ENCODE data around the gene ASPG. TPM values are rescaled to one million over a fixed set of nuclear protein-coding genes. Genes with fewer than 3 reads are reported as not detected.
"Not testable (repeated sequence)": the region's sequence is repeated elsewhere in the genome, so short reads cannot be mapped to it uniquely, and the experiment has no call there.

ASPG gene
- polyA plus RNA-seq, 1 experiment, result not detected

DNA sequence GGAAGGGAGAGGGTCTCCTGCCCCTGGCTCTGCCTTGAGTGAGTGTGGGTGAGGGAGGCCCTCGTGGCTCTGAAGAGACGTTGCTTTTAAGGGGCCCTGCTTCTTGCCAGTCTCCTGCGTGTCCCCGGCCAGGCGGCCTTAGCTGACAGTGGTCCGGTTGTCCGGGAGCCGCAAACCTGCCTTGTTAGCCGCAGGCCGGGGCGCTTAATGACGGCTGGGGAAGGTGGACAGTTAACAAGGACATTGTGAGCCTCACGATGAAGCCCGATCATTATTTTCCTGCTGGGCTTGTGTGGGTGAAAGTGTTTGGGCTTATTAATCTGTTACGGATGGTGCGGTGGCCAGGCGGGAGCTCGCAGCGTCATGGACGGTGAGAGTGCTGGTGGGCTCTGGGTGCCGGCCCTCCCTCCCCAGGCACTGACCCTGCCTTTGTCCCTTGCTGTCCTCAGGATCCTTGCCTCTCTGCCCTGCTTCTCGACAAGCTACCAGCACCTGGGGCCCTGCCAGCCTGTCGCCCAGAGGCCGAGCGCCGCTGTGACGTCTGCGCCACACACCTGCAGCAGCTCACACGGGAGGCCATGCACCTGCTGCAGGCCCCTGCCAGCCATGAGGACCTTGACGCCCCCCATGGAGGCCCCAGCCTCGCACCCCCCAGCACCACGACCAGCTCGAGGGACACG, 66.2 kb downstream of the ASPG start:
- CTCF ChIA-PET, result no interaction called here

GRCh38 chr14:104152246-104152575, 66.7 kb downstream of the ASPG start:
- H3K4me3 ChIP-seq (ENCODE audit: low read depth, low read length), result no peak overlapping the region
- no peak overlapping the region for H3K27ac ChIP-seq (ENCODE audit: low read depth, low read length)
- no peak for DNase-seq (ENCODE audit: low read depth, low spot score)
- ChIA-PET POLR2A (no interaction called here), CTCF (no interaction called here)
- no peaks in the 10 kb centered on the region for H3K27me3 ChIP-seq (ENCODE audit: control insufficient read depth, insufficient read depth, low read length)
- TF ChIP-seq CTCF (IDR thresholded peaks at IDR 0.05; ENCODE audit: low read depth, low read length), result no peak
- peaks cover 66% of the 10 kb centered on the region for H3K9me3 ChIP-seq (ENCODE audit: control insufficient read depth, insufficient read depth, low read length)

More for the DNA sequence above, 66.2 kb downstream of the ASPG start:
- peaks cover 61% of the 10 kb centered on the region for H3K9me3 ChIP-seq (ENCODE audit: control insufficient read depth, insufficient read depth, low read length)
- H3K27ac ChIP-seq (ENCODE audit: low read depth, low read length), result no peak overlapping the region
- POLR2A ChIA-PET, result no interaction called here
- no peak for TF ChIP-seq CTCF (IDR thresholded peaks at IDR 0.05; ENCODE audit: low read depth, low read length)
- H3K4me3 ChIP-seq (ENCODE audit: low read depth, low read length), result no peak overlapping the region
- H3K27me3 ChIP-seq (ENCODE audit: control insufficient read depth, insufficient read depth, low read length), result no peaks in the 10 kb centered on the region
- DNase-seq (ENCODE audit: low read depth, low spot score), result no peak

DNA sequence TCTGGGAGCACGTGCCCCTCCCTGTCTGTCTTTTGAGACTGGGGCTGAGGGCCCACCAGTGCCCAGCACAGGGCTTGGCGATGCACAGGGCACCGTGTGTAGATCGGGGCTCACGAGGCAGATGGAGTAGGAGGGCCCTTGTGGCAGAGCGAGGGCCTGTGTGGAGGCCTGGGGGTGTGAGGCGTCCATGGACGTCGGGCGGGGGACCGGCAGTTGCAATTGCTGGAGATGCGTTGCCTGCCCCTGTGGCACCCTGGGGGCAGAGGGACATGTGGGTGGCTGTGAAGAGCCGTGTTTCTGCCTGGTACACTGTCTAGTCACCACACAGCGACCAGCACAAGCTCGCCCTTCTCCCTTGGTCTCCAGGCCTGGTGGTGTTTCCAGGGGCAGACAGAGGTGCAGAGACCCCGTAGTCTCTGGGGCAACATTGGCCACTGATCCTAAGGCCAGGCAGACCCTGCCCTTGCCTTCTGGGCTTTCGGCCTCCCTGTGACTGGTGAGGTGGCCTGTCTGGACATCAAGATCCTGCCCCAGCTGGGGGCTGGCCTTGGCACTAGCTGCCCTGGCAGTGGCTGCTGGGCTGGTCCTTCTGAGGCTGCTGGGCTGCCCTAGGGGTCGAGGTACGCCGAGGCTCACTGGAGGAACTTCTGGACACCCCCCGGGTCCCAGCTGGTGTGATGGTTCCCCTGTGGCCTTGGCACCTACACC, 67.3 kb downstream of the ASPG start:
- no peak overlapping the region for H3K4me3 ChIP-seq (ENCODE audit: low read depth, low read length)
- H3K9me3 ChIP-seq (ENCODE audit: control insufficient read depth, insufficient read depth, low read length), result peaks cover 73% of the 10 kb centered on the region
- no peaks in the 10 kb centered on the region for H3K27me3 ChIP-seq (ENCODE audit: control insufficient read depth, insufficient read depth, low read length)
- TF ChIP-seq CTCF (IDR thresholded peaks at IDR 0.05; ENCODE audit: low read depth, low read length), result no peak
- ChIA-PET POLR2A (no interaction called here), CTCF (no interaction called here)
- no peak overlapping the region for H3K27ac ChIP-seq (ENCODE audit: low read depth, low read length)
- DNase-seq (ENCODE audit: low read depth, low spot score), result no peak

DNA sequence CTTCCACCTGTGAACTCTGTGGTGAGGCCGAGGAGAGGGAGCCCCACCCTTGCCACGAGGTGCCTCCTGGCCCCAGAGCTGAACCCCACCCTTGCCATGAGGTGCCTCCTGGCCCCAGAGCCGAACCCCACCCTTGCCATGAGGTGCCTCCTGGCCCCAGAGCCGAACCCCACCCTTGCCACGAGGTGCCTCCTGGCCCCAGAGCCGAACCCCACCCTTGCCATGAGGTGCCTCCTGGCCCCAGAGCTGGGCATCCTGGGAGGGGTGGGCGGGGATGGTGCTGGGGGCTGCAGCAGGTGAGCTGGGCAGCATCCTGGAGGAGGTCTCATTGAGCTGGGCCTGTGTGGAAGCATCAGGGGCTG, 67.9 kb downstream of the ASPG start:
- H3K27me3 ChIP-seq (ENCODE audit: control insufficient read depth, insufficient read depth, low read length); POLR2A ChIA-PET; CTCF ChIA-PET; H3K27ac ChIP-seq (ENCODE audit: low read depth, low read length); DNase-seq (ENCODE audit: low read depth, low spot score); H3K4me3 ChIP-seq (ENCODE audit: low read depth, low read length): not testable (repeated sequence)
- peaks cover 78% of the 10 kb centered on the region for H3K9me3 ChIP-seq (ENCODE audit: control insufficient read depth, insufficient read depth, low read length)

DNA sequence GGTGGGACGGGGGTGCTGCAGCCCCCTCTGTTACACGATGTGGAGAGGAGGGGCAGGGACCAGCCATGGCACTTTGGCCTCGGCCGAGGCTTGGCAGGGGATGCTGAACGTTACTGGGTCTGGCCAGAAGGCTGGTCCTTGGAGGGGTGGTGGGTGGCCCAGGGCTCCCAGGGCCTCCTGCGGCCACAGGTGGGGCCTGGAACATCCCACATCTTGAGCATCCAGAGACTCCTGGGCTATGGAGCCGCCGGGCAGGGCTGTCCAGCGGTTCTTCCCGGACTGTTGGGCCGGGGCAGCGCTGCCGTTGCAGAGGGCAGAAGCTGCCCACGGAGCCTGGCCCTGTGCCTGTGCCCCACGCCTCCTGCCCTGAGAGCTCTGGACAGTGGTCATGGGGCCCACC, 68.7 kb downstream of the ASPG start:
- no peak for DNase-seq (ENCODE audit: low read depth, low spot score)
- Histone ChIP-seq H3K9me3 (ENCODE audit: control insufficient read depth, insufficient read depth, low read length) (peaks cover 87% of the 10 kb centered on the region), H3K27ac (ENCODE audit: low read depth, low read length) (no peak overlapping the region), H3K4me3 (ENCODE audit: low read depth, low read length) (no peak overlapping the region), H3K27me3 (ENCODE audit: control insufficient read depth, insufficient read depth, low read length) (no peaks in the 10 kb centered on the region)
- CTCF ChIA-PET, result no interaction called here
- no peak for TF ChIP-seq CTCF (IDR thresholded peaks at IDR 0.05; ENCODE audit: low read depth, low read length)
- POLR2A ChIA-PET, result no interaction called here
